ENCODE measurements around the gene RAB20.
A peak's percentile ranks its signal among the peaks of the same experiment; 100 is the strongest.

GRCh38 chr13:110542169-110542796 is 19.2 kb downstream of the RAB20 start:
- TF ChIP-seq CTCF (IDR thresholded peaks at IDR 0.05) (no peak), POLR2A (IDR thresholded peaks at IDR 0.05) (no peak), POLR2AphosphoS5 (IDR thresholded peaks at IDR 0.05) (peak; percentile 61), EP300 (IDR thresholded peaks at IDR 0.05) (no peak)
